MCF 10A (cell line): ENCODE measurements around the gene COL23A1. TPM values are rescaled to one million over a fixed set of nuclear protein-coding genes. Genes with fewer than 3 reads are reported as not detected.

Experiments used
- BruUV-seq: library from RNA; stranded (reverse); fragments of 400-500 nt; replicated peaks from 2 replicates; lab custom pipeline; 2021; lab: Mats Ljungman, UMichigan
- CTCF ChIA-PET: fragments of 300-600 bp; sonication (Branson Sonifier 250); formaldehyde crosslinking; extraction: SDS; loops from one replicate; lab custom pipeline; 2021; ENCODE audit warnings: antibody characterized with exemption, inconsistent platforms; lab: Yijun Ruan, JAX
- POLR2A ChIA-PET: fragments of 300-600, 350-650 bp; sonication (Branson Sonifier 250); formaldehyde crosslinking; extraction: SDS; loops from one replicate; lab custom pipeline; 2020; ENCODE audit warnings: antibody characterized with exemption, inconsistent platforms; lab: Yijun Ruan, JAX
- DNase-seq: peaks from one replicate; pipeline ENCODE4 v3.0.0-alpha.2; 2018; ENCODE audit not compliant: unreplicated experiment
- H3K27ac Mint-ChIP-seq: one replicate; pipeline ENCODE4 v1.8.0; 2022; ENCODE audit warnings: mild to moderate bottlenecking, low read depth, mixed read lengths; ENCODE audit not compliant: unreplicated experiment
- H3K27me3 Mint-ChIP-seq: one replicate; pipeline ENCODE4 v1.8.0; 2022; ENCODE audit warnings: mixed read lengths; ENCODE audit not compliant: insufficient read depth, unreplicated experiment
- H3K36me3 Mint-ChIP-seq: one replicate; pipeline ENCODE4 v1.8.0; 2022; ENCODE audit warnings: mild to moderate bottlenecking, moderate library complexity, mixed read lengths; ENCODE audit not compliant: insufficient read depth, unreplicated experiment
- H3K4me1 Mint-ChIP-seq: one replicate; pipeline ENCODE4 v1.8.0; 2022; ENCODE audit warnings: mixed read lengths; ENCODE audit not compliant: insufficient read depth, unreplicated experiment
- H3K4me3 Mint-ChIP-seq: one replicate; pipeline ENCODE4 v1.8.0; 2022; ENCODE audit warnings: mild to moderate bottlenecking, moderate library complexity, mixed read lengths; ENCODE audit not compliant: unreplicated experiment
- H3K9me3 Mint-ChIP-seq: one replicate; pipeline ENCODE4 v1.8.0; 2022; ENCODE audit warnings: mixed read lengths; ENCODE audit not compliant: unreplicated experiment
- CTCF ChIP-seq: fragments of 200-600 bp; IDR thresholded peaks from one replicate; pipeline ENCODE4 v1.8.0; 2022; ENCODE audit warnings: antibody characterized with exemption, mild to moderate bottlenecking; ENCODE audit not compliant: unreplicated experiment
- intact Hi-C: fragments of 100-400 bp; cut with micrococcal nuclease; formaldehyde crosslinking; loops from 2 replicates; pipeline ENCODE4 v1.14.1; 2022
- total RNA-seq: library from RNA; stranded (reverse); gene quantifications from 2 replicates; pipeline ENCODE4 v1.2.3, GENCODE V29; 2022

COL23A1 gene
- total RNA-seq, 1 experiment from 2014 or later: not detected

DNA sequence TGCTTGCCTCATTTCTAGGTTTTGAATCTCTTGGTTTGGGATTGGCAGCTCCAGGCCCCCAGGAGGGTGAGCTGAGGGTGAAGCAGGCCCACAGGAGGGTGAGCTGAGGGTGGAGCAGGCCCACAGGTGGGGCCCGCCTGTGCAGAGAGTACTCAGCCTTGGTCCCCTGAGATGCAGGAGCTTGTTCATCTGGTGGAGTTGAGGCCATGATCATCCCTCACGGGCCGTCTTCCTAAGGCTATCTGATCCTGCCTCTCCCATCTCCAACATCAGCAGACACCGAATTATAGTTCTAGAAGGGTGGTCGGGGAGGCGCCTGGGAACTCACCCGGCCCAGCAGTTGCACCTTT lies 225.9 kb downstream of the COL23A1 start:
- Mint-ChIP-seq H3K36me3 (no peaks in the 10 kb centered on the region), H3K4me1 (no peaks in the 10 kb centered on the region), H3K27me3 (peaks cover 40% of the 10 kb centered on the region), H3K4me3 (no peak overlapping the region), H3K27ac (no peak overlapping the region), H3K9me3 (no peaks in the 10 kb centered on the region)
- intact Hi-C loops: no loop called here
- no peak for DNase-seq
- POLR2A ChIA-PET: no interaction called here
- CTCF ChIA-PET: interaction anchor here (0.5 kb wide), 1 partner anchor 34 kb away, joined by 3 read pairs; no protein-coding TSS in a partner anchor
- BruUV-seq: no TSS peak
- no peak for TF ChIP-seq CTCF

GRCh38 chr5:178363501-178364325 lies 226.5 kb downstream of the COL23A1 start:
- ChIA-PET POLR2A (no interaction called here), CTCF (no interaction called here)
- no peaks in the 10 kb centered on the region for H3K36me3 Mint-ChIP-seq
- H3K27me3 Mint-ChIP-seq: peaks cover 46% of the 10 kb centered on the region
- no peak for TF ChIP-seq CTCF
- no peaks in the 10 kb centered on the region for H3K9me3 Mint-ChIP-seq
- BruUV-seq: no TSS peak
- DNase-seq: no peak
- intact Hi-C loops: no loop called here
- no peak overlapping the region for H3K27ac Mint-ChIP-seq
- no peak overlapping the region for H3K4me3 Mint-ChIP-seq
- H3K4me1 Mint-ChIP-seq: no peaks in the 10 kb centered on the region

GRCh38 chr5:178361657-178362445 lies 228.3 kb downstream of the COL23A1 start:
- CTCF ChIA-PET: interaction anchor here (1.1 kb wide), 1 partner anchor 78 kb away, joined by 3 read pairs; no protein-coding TSS in a partner anchor
- Mint-ChIP-seq H3K27ac (no peak overlapping the region), H3K36me3 (no peaks in the 10 kb centered on the region), H3K27me3 (peaks cover 46% of the 10 kb centered on the region), H3K4me1 (no peaks in the 10 kb centered on the region), H3K9me3 (no peaks in the 10 kb centered on the region), H3K4me3 (no peak overlapping the region)
- no peak for TF ChIP-seq CTCF
- intact Hi-C loops: no loop called here
- POLR2A ChIA-PET: no interaction called here
- BruUV-seq: no TSS peak
- no peak for DNase-seq

DNA sequence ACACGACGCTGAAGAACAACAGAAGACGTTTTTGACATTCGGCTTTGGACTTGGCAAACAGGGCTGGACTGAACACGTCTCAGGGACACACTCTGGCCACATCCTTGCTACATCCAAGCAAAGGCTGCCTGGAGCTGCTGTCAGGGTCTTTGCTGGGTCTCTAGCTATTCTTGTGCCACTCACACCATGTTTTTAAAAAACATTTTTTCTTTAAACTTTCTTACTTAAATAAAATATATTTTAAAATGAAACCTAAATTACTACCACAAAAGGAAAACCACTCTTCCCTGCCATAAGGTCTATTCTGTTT lies 229.3 kb downstream of the COL23A1 start:
- no TSS peak for BruUV-seq
- ChIA-PET CTCF (interaction anchor here (0.7 kb wide), 1 partner anchor 92 kb away, joined by 3 read pairs; no protein-coding TSS in a partner anchor), POLR2A (no interaction called here)
- Mint-ChIP-seq H3K36me3 (no peaks in the 10 kb centered on the region), H3K27ac (no peak overlapping the region), H3K9me3 (no peaks in the 10 kb centered on the region), H3K4me3 (no peak overlapping the region), H3K27me3 (peaks cover 45% of the 10 kb centered on the region), H3K4me1 (peaks cover 6% of the 10 kb centered on the region)
- intact Hi-C loops: no loop called here
- no peak for DNase-seq
- no peak for TF ChIP-seq CTCF
